ENCODE data around the gene FOXB2. TPM values are rescaled to one million over a fixed set of nuclear protein-coding genes. Genes with fewer than 3 reads are reported as not detected.

FOXB2 gene
- total and polyA plus RNA-seq, 10 donors: not detected

DNA sequence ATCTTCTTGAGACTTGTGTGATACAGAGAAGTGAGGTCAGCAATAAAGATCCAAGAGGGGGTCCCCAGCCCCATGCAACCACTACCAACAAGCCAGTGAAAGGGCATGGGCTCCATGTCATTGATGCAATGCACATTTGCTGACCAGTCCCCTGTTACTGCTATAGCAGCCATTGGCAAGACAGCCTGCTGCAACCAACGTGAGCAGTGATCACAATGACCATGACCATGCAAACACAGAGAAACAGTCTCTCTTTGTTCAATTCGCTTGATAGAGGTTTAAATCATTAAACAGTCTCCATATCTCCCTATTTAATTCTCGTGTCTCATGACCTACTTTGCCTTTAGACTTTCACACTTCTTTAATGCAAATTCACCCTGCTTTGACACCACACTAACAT is 30.0 kb upstream of the FOXB2 start:
- peaks cover 0 to 35% (median 0%) of the 10 kb centered on the region in 7 donors for H3K27me3 ChIP-seq (replicated peaks in 1 of 7)
- H3K9me3 ChIP-seq: no peaks in the 10 kb centered on the region
- intact Hi-C loops (cut with DNase I; ENCODE audit: low total_unique reads): no loop called here
- H3K27ac ChIP-seq: no peak overlapping the region
- no peaks in the 10 kb centered on the region for H3K36me3 ChIP-seq
- H3K4me3 ChIP-seq: no peak overlapping the region
- 64 to 74% (median 68%) methylated on average over 3 of the region's 3 CpGs for WGBS, 5 donors
- DNase-seq: no peak
- H3K4me1 ChIP-seq: no peaks in the 10 kb centered on the region
- no peak for TF ChIP-seq POLR2A (IDR thresholded peaks at IDR 0.05)
- no peak for TF ChIP-seq POLR2AphosphoS5 (IDR thresholded peaks at IDR 0.05)
- no peak for TF ChIP-seq CTCF (IDR thresholded peaks at IDR 0.05 in 8 of 11, conservative IDR thresholded peaks at IDR 0.05 in 3 of 11)

DNA sequence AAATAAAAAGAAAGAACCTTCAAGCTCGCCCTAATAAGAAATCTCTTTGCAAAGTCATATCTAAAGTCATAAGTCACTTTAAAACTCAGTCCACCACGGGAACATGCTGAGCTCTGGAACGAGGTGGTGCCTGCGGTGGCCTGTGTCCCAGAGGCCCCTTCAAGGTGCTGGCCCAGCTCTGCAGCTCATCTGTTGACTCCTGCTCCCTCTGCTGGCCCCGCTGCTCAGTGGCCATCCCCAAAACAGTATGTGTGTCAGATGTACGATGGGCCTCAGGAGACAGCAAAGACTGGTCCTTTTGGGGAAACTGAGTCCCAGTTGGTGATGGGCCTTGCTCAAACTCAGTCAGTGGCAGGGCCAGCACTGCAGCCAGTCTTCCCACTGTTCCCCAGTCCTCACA is 22.8 kb upstream of the FOXB2 start:
- WGBS, 5 donors: 24 to 33% (median 27%) methylated on average over 6 of the region's 6 CpGs
- DNase-seq: no peak
- no peaks in the 10 kb centered on the region for H3K9me3 ChIP-seq

DNA sequence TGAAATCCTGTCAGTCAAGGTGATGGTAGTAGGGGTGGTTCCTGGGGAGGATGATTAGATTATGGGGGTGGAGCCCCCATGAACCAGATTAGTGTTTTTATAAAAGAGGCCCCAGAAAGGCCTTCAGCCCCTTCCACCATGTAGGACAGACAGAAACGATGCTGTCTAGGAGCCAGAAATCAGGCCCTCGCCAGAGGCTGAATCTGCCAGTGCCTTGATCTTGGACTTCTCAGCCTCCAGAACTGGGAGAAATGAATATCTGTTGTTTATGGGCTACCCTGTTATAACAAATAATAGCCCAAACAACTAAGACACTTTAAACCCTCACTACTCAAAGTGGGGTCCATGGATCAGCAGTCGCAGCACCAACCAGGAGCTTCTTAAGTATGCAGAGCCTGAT is 20.2 kb upstream of the FOXB2 start:
- DNase-seq: no peak
- H3K27me3 ChIP-seq (replicated peaks in 1 of 7): peaks cover 0 to 36% (median 0%) of the 10 kb centered on the region in 7 donors
- no peaks in the 10 kb centered on the region for H3K4me1 ChIP-seq
- intact Hi-C loops (cut with DNase I; ENCODE audit: low total_unique reads): no loop called here
- no peak for TF ChIP-seq POLR2A (IDR thresholded peaks at IDR 0.05)
- no peak for TF ChIP-seq CTCF (IDR thresholded peaks at IDR 0.05 in 8 of 11, conservative IDR thresholded peaks at IDR 0.05 in 3 of 11)
- TF ChIP-seq POLR2AphosphoS5 (IDR thresholded peaks at IDR 0.05): no peak
- H3K36me3 ChIP-seq: no peaks in the 10 kb centered on the region
- no peaks in the 10 kb centered on the region for H3K9me3 ChIP-seq
- 89 to 95% (median 92%) methylated on average over 3 of the region's 3 CpGs for WGBS, 5 donors
- H3K4me3 ChIP-seq: no peak overlapping the region
- no peak overlapping the region for H3K27ac ChIP-seq

More for the DNA sequence above, 22.8 kb upstream of the FOXB2 start:
- no peak overlapping the region for H3K27ac ChIP-seq
- TF ChIP-seq POLR2AphosphoS5 (IDR thresholded peaks at IDR 0.05) (no peak), POLR2A (IDR thresholded peaks at IDR 0.05) (no peak), CTCF (IDR thresholded peaks at IDR 0.05 in 8 of 11, conservative IDR thresholded peaks at IDR 0.05 in 3 of 11) (peak in 3 of 11 experiments; percentile 7 to 30 (median 24))
- intact Hi-C loops (cut with DNase I; ENCODE audit: low total_unique reads): no loop called here
- no peaks in the 10 kb centered on the region for H3K36me3 ChIP-seq
- H3K4me1 ChIP-seq: no peaks in the 10 kb centered on the region
- no peak overlapping the region for H3K4me3 ChIP-seq
- H3K27me3 ChIP-seq (replicated peaks in 1 of 7): peaks cover 0 to 25% (median 0%) of the 10 kb centered on the region in 7 donors

- TF ChIP-seq POLR2AphosphoS5 (IDR thresholded peaks at IDR 0.05) (no peak), CTCF (IDR thresholded peaks at IDR 0.05 in 8 of 11, conservative IDR thresholded peaks at IDR 0.05 in 3 of 11) (no peak), POLR2A (IDR thresholded peaks at IDR 0.05) (no peak)
These were observed 19.1 kb upstream of the FOXB2 start for GRCh38 chr9:77000330-77000729.

More at GRCh38 chr9:77000330-77000729, 19.1 kb upstream of the FOXB2 start:
- no peak for DNase-seq
- no peaks in the 10 kb centered on the region for H3K9me3 ChIP-seq
- peaks cover 0 to 38% (median 0%) of the 10 kb centered on the region in 7 donors for H3K27me3 ChIP-seq (replicated peaks in 1 of 7)
- H3K27ac ChIP-seq: no peak overlapping the region
- H3K4me3 ChIP-seq: no peak overlapping the region
- intact Hi-C loops (cut with DNase I; ENCODE audit: low total_unique reads): no loop called here
- WGBS, 5 donors: 70 to 86% (median 79%) methylated on average over 6 of the region's 6 CpGs
- no peaks in the 10 kb centered on the region for H3K36me3 ChIP-seq
- no peaks in the 10 kb centered on the region for H3K4me1 ChIP-seq

Data from spleen (tissue), 11 donors.